NK-92 treated with Interleukin-12 subunit alpha and Interleukin-12 subunit beta, amount 100 ng/mL, for 24 hours (cell line): ENCODE data around the gene ASAP2.

Experiments
- DNase-seq: peaks from one replicate; lab custom pipeline; 2025; lab: John Stamatoyannopoulos, UW

Gene ASAP2

DNA sequence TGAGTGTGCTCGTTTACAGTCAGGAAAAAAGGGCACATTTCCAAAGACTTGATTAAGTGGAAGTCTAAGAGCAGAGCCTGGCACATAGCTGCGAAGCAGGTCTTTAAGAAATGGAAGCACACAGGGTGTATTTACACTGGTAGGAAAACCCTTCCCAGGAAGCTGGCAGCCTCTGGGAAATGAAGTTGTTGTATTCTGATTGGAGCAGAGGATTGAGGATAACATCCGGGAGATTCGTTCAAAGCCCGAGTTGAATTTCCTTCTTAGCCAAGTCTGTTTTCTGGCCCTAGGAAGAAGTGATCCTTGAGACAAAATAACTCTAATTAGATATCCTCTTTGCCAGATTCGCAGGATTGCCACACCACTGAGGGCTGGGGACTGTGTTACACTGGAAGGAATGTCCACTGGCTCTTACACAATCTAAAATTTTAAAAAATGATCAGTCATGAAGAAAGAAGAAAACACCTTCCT lies 140.8 kb downstream of the ASAP2 start:
- DNase-seq: no peak

DNA sequence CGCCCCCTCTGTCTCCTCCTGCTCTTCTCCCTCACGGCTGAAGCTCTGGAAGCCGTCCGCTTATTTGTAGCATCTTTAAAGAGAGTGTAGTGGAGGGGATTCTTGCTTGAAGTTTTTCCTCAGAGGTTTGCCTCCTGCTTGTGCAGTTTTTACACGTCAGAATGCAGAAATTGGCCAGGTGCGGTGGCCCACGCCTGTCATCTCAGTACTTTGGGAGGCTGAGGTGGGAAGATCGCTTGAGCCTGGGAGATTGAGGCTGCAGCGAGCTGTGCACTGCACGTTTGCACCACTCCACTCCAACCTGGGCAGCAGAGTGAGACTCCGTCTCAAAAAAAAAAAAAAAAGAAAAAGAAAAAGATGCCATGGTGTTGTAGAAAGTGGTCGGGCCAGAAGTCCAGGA lies 147.7 kb downstream of the ASAP2 start:
- no peak for DNase-seq

DNA sequence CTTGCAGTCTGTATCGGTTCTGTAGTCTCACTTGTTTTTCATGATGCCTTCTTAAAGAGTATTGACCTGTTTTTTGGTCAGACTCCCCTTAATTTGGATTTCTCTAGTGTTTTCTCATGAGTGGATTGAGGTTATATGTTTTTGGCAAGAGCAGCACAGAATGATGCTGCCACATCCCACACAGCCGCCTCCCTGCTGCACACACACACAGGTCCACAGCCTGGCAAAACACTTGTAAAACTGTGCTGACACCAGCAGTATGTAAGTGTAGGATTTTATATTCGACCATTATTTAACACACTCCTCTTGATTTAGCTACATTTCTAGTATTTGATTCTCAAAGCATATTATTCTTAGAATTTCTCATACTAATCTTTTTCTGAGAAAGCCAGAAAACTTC lies 148.7 kb downstream of the ASAP2 start:
- DNase-seq: no peak

DNA sequence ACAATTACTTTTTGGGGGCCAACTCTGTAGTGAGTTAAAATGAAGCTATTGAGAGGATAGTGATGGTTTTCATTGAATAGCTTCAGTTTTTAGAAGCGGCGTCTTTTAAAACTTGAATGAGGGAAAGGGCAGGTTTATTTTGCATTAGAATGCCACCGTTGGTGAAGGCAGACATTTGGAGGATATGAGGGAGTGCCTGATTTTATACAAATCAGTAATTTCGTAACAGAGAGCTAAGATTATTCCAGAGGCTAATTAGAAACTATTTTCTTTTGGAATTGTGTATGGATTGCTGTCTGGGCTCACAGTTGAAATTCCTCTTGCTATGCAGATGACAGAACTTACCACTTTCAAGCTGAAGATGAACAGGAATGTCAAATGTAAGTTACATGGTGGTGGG lies 149.1 kb downstream of the ASAP2 start:
- no peak for DNase-seq

DNA sequence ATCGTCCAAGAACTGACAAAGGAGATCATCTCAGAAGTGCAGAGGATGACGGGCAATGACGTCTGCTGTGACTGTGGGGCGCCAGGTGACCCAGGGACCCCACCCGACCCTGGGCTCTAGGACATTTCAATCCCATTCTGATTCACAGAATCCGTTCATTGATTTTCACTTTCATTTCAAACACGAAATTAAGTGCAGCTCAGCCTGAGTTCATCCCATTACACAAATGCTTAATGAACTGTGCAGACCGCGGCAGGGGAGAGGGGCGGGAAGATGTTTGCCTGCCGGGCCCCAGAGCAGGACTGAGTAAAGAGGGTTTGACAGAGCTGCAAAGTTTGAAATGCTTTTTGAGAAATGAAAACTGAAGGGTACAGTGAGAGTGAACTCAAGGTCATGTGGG lies 149.6 kb downstream of the ASAP2 start:
- no peak for DNase-seq

DNA sequence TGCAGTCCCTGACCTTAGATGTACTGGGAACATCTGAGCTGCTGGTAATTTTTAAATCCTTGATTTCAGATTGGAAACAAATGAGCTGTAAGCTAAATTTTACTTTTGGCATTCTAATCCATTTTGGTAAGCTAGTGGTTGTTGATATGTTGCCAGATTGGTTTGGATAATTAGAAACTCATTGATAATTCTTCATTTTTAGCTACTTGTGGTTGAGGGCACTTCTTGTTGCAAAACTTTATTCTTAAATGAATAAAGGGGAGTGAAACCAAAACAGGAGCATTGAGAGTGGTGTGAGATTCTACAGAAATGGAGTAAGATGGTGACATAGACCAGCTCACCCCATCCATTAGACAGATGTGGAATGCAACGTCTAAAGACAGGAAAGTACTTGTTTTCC lies 152.2 kb downstream of the ASAP2 start:
- DNase-seq: no peak

DNA sequence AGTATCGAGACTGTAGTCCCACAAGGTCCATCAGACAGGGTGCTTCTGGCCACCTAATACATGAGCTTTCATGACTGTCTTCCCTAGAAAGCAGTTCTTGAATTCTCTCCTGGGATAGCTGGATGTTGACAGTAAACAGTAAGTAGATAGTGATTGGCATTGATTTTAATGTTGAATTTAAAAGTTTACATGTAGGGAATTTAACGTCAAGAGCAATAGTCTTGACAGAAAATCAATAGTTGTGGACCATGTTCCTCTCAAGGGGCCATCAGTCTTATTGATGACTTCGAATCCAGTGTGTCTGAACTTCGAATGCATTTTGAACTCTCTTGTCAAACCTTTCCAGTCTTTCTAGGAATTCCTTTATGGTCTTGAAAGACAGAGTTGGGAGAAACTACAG lies 152.9 kb downstream of the ASAP2 start:
- DNase-seq: no peak

DNA sequence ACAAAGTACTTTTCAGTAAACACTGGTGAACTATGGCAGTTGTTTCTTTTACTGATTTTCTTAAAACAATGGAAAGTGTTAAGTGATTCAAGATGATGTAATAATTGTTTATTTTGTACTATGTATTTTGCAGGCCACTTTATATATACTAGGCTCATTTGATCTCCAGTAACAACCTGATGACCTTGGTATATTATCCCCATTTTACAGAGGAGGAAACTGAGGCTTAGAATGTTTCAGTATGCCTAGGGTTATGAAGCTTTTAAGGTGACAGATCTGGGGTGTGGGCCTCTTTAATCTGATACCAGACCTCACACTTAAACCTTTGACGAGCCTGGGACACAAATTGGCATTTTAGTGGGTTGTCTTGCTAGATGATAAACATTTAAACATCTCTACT lies 153.5 kb downstream of the ASAP2 start:
- no peak for DNase-seq

DNA sequence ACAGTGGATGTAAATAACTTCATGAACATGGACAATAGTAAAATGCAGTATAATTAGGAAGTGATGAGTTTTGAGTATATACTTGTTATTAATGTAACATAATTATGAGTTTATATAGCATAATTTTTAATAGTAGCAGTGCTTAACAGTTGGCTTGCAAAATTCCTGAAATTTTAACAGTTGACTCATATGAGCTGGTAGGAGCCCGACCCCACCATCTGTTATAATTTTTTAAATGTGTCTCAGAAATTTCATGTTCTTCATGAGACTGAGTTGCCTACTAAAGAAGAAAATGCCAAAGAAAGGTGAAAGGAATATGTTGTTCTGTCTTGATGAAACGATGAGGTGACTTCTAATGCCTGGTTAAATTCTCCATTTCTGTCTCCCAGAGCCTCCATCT lies 154.1 kb downstream of the ASAP2 start:
- DNase-seq: no peak

DNA sequence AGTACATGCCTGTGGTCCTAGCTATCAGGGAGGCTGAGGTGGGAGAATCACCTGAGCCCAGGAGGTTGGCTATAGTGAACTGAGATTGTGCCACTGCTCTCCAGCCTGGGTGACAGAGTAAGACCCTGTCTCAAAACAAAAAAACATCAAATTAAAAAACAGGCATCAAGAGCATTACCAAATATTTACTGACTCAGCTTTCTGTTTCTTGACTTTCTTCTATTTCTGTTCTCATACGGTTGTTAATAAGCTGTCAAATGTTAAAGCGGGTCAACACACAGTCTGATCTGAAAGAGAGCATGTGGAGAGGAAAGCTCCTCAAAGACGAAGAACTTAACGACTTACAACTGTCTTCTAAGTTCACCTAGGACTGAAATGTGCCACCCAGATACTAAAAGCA lies 157.8 kb downstream of the ASAP2 start:
- no peak for DNase-seq

DNA sequence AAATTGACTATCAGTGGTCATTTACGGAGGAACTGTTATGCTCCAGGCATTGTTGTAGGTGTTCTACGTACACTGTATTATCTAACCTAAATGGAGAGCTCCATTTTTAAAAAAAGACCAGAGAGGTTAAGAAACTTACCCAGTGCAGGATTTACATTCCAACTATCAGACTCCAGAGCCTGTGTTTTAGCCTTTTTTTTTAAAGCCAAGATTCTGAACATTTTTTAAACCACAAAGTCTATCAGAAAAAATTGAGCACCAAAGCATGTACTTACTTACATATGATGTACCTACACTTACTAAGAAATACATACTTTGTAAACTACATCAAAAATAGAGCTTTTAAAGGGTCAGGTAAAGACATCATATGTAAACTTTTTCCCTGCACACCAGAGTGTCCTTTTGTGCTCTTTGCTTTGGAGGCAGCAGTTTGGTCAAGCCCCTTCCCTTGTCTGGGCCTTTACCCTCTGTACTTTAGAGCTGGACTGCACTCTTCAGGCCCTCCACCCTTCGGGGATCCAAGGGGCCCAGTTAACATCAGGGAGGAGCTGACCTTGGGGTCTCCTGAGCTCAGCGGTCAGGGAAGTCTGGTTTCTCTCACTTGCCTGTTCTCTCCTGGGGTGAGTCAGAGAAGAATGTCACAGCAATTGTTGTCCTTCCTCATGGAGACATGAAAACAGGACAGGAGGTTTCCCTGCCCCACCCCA lies 158.3 kb downstream of the ASAP2 start:
- no peak for DNase-seq

DNA sequence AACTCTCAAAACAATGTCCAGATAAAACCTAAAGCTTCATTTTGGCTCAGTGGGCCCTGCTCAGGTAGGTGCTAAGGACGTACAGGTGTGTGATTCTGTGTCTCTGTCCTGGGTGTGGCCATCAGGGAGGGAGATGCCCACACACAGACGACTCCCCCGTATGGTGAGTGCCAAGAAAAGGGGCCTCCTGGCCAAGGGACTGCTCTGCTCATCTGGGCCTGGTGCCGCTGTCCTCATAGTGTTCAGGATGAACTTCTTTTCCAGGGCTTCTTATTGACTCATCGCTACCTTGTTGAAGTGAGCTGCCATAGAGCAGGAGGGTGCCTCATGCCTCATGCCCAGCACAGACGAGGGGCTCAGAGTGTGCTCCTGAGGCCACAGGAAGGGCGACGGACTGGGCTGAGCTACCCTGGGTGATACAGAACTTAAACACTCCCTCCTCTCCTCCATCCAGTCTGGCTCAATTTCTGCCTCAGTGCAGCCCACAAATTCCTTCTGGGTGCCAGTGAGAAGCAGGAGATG lies 158.9 kb downstream of the ASAP2 start:
- DNase-seq: no peak

DNA sequence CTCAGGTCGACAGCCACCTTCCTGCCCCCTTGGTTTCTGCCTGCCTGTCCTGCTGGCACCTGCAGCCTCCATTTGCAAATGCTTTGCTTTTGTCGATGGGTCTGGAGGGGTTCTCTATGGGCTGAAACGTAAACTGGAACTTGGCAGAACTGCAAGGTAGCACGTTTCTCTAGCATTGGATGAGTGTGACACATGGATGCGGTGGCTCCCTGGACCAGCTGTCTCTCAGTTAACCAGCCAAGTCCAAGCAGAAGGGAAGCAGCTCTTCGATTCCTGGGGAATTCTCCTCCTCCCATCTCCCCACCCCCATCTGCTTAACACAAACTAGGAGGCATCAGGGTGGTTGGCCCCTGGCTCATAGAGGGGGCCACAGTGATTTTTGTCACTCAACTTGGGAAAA lies 159.4 kb downstream of the ASAP2 start:
- no peak for DNase-seq

DNA sequence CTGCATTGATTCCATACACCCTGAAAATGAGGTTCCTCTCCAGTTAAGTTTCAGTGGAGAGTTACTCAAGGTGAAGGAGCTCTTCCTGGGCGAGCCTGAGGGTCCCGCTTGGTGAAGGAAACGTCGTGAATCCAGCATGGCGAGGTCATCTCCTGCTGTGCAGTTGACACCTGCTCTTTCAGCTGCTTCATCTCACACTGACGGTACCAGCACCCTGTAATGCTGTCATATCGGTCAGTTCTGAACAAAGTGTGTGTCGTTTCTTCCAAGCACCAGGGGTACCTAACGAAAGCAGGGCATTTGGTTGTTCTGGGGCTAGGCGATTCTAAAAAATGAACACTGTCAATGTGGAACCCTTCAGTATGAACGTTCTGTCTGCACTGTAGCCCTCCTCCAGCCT lies 164.1 kb downstream of the ASAP2 start:
- DNase-seq: no peak

DNA sequence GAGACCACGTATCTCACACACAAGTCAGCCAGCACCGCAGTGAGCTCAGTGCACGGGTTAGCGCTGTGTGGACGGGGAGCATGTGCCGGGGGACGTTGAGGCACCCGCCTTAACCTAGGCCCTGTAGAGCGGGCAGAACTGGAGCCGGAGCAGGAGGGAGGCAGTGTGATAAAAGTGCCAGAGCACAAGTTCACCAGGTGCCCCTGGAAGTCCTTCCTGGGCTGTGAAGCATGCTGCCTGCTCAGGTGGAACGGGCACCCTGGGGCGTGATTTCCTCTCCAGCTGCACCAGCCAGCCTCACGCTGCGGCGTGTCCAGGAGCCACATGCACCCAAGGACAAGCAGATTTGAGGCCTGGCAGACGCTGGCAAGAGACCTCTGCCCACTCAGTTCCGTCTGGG lies 166.4 kb downstream of the ASAP2 start:
- no peak for DNase-seq

DNA sequence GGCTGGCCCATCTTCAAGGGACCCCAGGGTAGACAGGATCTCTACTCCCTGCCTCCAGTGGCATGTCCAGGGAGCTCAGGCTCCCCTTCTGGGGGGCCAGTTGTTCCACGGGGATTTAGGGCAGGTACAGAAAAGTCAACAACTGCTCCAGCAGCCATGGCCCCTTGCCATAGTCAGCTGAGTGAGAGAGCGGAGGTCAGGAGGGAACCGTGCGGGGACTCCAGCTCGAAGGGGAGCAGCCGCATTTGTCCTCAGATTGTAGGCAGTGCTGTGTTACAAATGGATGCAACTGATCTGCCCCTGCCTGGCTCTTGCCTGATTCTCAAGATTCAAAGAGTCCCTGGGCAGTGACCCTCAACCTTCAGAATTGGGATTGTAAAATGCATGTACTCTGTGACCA lies 166.9 kb downstream of the ASAP2 start:
- no peak for DNase-seq

DNA sequence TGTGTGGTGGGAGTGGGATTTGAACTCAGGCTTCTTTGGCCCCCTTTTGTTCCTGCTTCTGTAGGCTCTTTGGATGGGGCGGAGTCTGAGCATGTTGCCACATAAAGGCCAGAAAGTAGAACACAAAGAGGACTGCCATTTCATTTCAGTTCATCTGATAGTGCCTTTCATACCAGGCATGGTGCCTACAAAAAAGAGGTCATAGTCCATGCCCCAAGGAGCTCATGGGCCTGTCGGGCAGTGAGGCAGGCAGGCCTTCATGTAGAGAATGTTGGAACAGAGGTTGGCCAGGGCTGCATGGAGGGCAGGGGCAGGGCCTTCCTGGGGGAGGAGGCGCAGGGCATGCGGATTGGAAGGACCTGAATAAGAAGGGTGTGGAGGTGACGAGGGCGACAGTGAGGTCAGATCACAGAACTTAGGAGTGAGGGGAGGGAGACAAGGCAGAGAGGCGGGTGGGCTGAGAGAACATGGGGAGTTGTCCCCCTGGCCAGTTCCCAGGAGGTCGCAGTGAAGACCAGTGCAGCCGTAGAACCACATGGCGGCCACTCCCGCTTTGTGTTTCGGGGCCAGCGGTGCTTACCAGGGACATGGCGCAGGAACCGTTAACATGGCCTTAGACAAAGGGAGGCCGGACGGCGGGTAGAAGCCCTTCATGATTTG lies 167.6 kb downstream of the ASAP2 start:
- DNase-seq: no peak

DNA sequence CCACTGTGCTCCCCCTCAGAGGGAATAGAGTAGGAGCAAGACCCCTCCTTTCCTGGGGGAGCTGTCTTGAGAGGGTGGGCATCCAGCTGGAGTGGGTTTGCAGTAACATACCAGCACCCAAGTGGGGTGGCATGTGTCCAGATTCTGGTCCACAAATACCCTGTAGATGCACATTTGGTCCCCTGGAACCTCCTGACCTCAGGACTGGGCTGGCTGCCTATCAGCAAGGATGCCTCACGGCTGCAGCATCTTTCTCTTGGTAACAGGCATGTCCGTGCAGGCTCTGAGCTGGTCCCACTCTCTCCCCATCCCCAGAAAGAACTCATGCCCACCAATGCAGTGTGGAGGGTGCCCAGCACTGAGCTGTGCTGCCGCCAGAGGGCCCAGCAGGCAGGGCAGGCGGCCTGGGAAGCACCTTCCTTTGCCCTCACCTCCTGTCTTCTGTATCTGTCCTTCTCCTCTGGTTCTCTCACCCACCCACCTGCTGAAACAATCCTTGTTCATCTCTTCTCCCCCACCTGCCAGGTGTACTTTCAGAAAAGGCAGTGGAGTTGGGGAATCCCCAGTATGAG lies 169.3 kb downstream of the ASAP2 start:
- DNase-seq: no peak

DNA sequence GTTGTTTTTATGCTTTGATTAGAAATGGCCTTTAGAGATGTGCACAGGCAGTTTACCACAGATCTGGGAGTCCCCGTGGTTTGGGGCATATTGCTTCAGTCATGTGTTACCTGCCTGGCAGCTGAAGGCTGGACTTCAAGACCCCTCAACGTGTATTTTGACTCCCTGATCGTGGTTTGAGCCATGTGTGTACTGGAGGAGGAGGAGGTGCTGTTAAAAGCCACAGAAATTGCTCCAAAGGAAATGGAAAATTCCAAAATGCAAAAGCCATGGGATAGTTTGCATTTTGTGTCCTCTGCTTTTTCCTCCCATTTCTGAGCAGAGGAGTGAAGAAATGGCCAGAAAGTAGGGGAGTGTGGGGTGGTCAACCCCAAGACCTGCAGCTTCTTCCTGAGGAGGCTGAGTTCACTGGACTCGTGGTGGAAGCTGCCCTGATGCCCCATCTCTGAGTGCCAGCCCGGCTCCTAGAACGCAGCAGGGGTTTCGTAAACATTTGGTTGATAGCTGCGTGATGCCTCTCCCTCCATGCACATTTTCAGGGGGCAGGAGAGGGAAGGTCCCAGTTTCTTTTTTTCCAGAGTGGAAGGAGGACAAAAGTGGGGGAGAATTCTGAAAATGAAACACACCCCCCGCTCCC lies 171.0 kb downstream of the ASAP2 start:
- DNase-seq: no peak

DNA sequence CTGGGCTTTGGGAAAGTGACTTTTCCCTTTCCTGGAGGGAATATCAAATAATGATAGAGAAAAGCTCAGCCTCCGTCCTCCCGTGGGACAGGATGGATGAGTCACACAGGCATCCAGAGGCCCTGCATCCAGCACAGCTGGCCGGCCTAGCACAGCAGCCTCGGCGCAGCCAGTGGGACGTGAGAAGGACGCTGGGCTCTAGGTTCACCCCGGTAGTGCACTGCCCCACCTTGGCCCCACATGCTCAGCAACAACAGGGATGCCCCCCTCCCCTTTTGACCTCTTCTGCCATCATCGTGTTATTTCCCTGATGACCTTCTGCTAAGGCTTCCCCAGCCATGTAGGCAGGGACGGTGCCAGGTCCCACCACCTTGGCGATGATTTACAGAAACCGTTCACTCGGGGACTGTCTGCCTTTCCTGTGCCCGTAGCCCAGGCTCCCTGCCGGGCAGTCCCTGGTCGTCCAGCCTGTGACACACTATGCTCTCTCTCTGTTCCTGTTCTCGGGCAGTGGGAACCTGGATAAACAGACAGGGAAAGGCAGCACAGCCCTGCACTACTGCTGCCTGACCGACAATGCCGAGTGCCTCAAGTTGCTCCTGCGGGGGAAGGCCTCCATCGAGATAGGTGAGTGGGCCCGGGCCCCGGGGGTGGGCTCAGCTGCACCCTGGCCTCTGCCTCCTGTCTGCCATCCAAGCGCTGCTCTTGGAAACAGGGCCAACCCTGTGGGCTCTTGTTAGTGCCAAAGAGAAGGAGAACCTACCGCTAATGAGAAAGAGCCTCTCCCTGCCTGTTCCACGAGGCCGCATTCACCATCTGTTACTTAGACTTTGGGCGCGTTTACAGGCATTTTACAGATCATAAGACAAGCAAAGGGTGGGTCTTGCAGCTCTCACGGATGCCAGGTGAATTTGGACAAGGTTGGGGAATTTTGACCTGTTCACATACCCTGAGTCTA lies 172.1 kb downstream of the ASAP2 start:
- no peak for DNase-seq

DNA sequence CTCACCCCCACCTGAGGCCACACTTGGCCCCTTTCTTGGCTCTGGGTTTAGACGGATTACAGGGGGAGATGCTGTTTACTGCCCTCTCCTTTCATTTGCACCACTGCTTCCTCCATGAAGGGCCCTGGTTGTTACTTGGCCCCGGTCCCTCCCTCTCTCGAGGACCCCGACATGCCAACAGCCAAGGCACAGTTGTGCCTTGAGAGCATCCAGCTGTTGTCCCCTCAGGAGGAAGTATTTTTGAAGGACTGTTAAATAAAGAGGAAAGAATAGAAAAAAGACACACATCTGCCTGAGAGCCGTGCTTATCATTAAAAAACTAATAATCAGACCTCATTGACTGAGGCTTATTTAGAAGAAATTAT lies 172.8 kb downstream of the ASAP2 start:
- no peak for DNase-seq
